ENCODE data around the gene BEND5.

DNA sequence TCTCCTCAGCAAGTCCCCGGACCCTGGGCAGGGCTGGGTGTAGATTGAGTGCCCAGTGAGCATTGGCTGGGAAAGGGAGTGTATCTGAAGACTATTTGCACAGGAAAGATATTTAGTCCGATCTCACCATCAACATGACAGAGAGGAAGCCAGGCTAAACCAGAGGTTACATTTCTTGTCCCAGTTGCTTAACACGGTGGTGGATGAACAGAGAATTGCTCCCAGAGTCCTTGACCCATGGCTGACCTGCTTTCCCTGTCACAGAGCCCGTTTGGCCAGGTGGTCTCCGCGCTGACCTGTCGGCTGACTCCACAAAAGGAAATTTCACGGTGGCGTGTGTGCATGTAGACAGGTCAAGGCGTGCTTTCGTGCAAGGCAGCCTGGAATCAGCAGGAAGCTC is 83.5 kb downstream of the BEND5 start:
- TF ChIP-seq MXI1 (IDR thresholded peaks at IDR 0.05; ENCODE audit: borderline replicate concordance, low read depth, low read length) (no peak), MAFK (IDR thresholded peaks at IDR 0.05; ENCODE audit: low read depth, low read length) (no peak), CEBPB (IDR thresholded peaks at IDR 0.05; ENCODE audit: low read depth, low read length) (no peak), FOS (IDR thresholded peaks at IDR 0.05; ENCODE audit: low read depth, low read length) (no peak), SMC3 (IDR thresholded peaks at IDR 0.05; ENCODE audit: low read depth, low read length) (no peak), POLR2A (IDR thresholded peaks at IDR 0.05; ENCODE audit: low read depth, low read length) (no peak), BHLHE40 (IDR thresholded peaks at IDR 0.05; ENCODE audit: low read depth, low read length) (no peak), MAZ (IDR thresholded peaks at IDR 0.05; ENCODE audit: borderline replicate concordance, low read depth, low read length) (no peak), RAD21 (IDR thresholded peaks at IDR 0.05; ENCODE audit: low read length) (no peak), RCOR1 (IDR thresholded peaks at IDR 0.05; ENCODE audit: insufficient replicate concordance, low read length) (no peak)
- TF ChIP-seq, protein P1, sequence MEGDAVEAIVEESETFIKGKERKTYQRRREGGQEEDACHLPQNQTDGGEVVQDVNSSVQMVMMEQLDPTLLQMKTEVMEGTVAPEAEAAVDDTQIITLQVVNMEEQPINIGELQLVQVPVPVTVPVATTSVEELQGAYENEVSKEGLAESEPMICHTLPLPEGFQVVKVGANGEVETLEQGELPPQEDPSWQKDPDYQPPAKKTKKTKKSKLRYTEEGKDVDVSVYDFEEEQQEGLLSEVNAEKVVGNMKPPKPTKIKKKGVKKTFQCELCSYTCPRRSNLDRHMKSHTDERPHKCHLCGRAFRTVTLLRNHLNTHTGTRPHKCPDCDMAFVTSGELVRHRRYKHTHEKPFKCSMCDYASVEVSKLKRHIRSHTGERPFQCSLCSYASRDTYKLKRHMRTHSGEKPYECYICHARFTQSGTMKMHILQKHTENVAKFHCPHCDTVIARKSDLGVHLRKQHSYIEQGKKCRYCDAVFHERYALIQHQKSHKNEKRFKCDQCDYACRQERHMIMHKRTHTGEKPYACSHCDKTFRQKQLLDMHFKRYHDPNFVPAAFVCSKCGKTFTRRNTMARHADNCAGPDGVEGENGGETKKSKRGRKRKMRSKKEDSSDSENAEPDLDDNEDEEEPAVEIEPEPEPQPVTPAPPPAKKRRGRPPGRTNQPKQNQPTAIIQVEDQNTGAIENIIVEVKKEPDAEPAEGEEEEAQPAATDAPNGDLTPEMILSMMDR (conservative IDR thresholded peaks at IDR 0.05; ENCODE audit: low read depth, low read length): no peak
- TF ChIP-seq, protein P2, sequence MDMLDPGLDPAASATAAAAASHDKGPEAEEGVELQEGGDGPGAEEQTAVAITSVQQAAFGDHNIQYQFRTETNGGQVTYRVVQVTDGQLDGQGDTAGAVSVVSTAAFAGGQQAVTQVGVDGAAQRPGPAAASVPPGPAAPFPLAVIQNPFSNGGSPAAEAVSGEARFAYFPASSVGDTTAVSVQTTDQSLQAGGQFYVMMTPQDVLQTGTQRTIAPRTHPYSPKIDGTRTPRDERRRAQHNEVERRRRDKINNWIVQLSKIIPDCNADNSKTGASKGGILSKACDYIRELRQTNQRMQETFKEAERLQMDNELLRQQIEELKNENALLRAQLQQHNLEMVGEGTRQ (IDR thresholded peaks at IDR 0.05; ENCODE audit: low read depth, low read length): no peak
- TF ChIP-seq, protein P3, sequence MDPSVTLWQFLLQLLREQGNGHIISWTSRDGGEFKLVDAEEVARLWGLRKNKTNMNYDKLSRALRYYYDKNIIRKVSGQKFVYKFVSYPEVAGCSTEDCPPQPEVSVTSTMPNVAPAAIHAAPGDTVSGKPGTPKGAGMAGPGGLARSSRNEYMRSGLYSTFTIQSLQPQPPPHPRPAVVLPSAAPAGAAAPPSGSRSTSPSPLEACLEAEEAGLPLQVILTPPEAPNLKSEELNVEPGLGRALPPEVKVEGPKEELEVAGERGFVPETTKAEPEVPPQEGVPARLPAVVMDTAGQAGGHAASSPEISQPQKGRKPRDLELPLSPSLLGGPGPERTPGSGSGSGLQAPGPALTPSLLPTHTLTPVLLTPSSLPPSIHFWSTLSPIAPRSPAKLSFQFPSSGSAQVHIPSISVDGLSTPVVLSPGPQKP (IDR thresholded peaks at IDR 0.05; ENCODE audit: borderline replicate concordance, low read depth, low read length): no peak
